ENCODE data around the gene CYP26A1.

DNA sequence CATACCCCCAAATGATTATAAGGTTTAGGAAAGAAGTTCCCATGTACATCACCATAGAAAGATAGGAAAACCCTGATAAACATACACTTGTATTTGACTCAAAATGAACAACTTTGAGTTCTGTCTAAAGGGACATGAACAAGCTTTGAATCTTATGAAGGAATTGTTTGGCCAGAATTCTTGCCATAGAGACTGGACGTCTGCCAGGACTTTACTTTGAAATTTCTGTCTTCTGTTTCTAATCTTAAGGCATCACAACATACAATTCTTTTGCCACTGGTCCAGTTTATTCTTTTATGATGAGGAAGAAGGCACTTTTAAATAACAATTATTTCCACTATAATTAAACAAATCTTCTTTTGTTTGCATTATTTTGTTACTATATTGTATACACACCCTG, 39.3 kb upstream of the CYP26A1 start:
- TF ChIP-seq, protein P1, sequence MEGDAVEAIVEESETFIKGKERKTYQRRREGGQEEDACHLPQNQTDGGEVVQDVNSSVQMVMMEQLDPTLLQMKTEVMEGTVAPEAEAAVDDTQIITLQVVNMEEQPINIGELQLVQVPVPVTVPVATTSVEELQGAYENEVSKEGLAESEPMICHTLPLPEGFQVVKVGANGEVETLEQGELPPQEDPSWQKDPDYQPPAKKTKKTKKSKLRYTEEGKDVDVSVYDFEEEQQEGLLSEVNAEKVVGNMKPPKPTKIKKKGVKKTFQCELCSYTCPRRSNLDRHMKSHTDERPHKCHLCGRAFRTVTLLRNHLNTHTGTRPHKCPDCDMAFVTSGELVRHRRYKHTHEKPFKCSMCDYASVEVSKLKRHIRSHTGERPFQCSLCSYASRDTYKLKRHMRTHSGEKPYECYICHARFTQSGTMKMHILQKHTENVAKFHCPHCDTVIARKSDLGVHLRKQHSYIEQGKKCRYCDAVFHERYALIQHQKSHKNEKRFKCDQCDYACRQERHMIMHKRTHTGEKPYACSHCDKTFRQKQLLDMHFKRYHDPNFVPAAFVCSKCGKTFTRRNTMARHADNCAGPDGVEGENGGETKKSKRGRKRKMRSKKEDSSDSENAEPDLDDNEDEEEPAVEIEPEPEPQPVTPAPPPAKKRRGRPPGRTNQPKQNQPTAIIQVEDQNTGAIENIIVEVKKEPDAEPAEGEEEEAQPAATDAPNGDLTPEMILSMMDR (IDR thresholded peaks at IDR 0.05) = no peak
- no peak for TF ChIP-seq ZFX (IDR thresholded peaks at IDR 0.05; ENCODE audit: borderline replicate concordance)

Measured in 22Rv1 (cell line).